B cell (primary cell): Measurements from ENCODE around the gene SLC44A4. TPM values are rescaled to one million over a fixed set of nuclear protein-coding genes. Genes with fewer than 3 reads are reported as not detected.
A peak's percentile ranks its signal among the peaks of the same experiment; 100 is the strongest.
"Not testable (repeated sequence)": the region's sequence is repeated elsewhere in the genome, so short reads cannot be mapped to it uniquely, and the experiment has no call there.

Experiments used
- ATAC-seq: fragments of 200-7000 bp; cut with Tn5 transposase; one replicate; pipeline ENCODE4 v1.10.0; 2021; ENCODE audit warnings: low read depth, mild to moderate bottlenecking, moderate number of reproducible peaks, moderate library complexity
- CTCF ChIA-PET: fragments of 350-600 bp; sonication (Branson Sonifier 250); formaldehyde crosslinking; loops from one replicate; lab custom pipeline; 2021; ENCODE audit warnings: antibody characterized with exemption, inconsistent platforms; lab: Charles Lee
- POLR2A ChIA-PET: fragments of 350-600 bp; sonication (Branson Sonifier 250); formaldehyde crosslinking; loops from one replicate; lab custom pipeline; 2021; ENCODE audit warnings: antibody characterized with exemption; lab: Charles Lee
- DNase-seq: peaks from one replicate; pipeline ENCODE4 v3.0.0; 2013
- H2AFZ ChIP-seq: 2 replicates; pipeline ENCODE4 v1.6.1; 2012; ENCODE audit warnings: mild to moderate bottlenecking, low read depth, low read length; ENCODE audit not compliant: insufficient read depth, poor library complexity, severe bottlenecking
- H3K27ac ChIP-seq, 2 donors: 1 replicate in 1 of 2; 2 replicates in 1 of 2; pipeline ENCODE4 v1.5.1; 2012 to 2013; ENCODE audit warnings: low read length in 2 of 2, mild to moderate bottlenecking in 2 of 2, moderate library complexity in 1 of 2
- H3K27me3 ChIP-seq, 4 experiments: fragments of 200-600 bp in 1 of 4; sonication (generic) in 1 of 4; replicated peaks in 1 of 4; 1 replicate in 2 of 4; 2 replicates in 2 of 4; pipeline versions ENCODE4 v1.6.1 to v1.7.0; 2013 to 2016; ENCODE audit warnings: low read length in 3 of 4, mild to moderate bottlenecking in 2 of 4, mixed read lengths in 1 of 4, moderate library complexity in 1 of 4; ENCODE audit not compliant: insufficient read depth in 4 of 4, control insufficient read depth in 3 of 4; ENCODE audit errors: control extremely low read depth in 1 of 4
- H3K36me3 ChIP-seq, 2 experiments: replicated peaks in 1 of 2; 1 replicate in 1 of 2; 2 replicates in 1 of 2; pipeline versions ENCODE4 v1.6.1 to v1.7.1; 2013; ENCODE audit warnings: low read length in 1 of 2; ENCODE audit not compliant: insufficient read depth in 2 of 2, control insufficient read depth in 1 of 2; ENCODE audit errors: control extremely low read depth in 1 of 2, extremely low read depth in 1 of 2
- H3K4me1 ChIP-seq, 2 donors: fragments of 200-600 bp in 1 of 2; sonication (generic) in 1 of 2; 1 replicate in 1 of 2; 2 replicates in 1 of 2; pipeline versions ENCODE4 v1.5.1 to v1.6.1; 2013 to 2017; ENCODE audit warnings: low read length in 2 of 2; ENCODE audit not compliant: control insufficient read depth in 2 of 2, insufficient read depth in 2 of 2
- H3K4me2 ChIP-seq: replicated peaks from 2 replicates; pipeline ENCODE3; 2012; ENCODE audit warnings: mild to moderate bottlenecking, low read depth, low read length; ENCODE audit not compliant: poor library complexity, severe bottlenecking
- H3K4me3 ChIP-seq, 5 experiments: fragments of 200-600 bp in 1 of 5; sonication (generic) in 1 of 5; 1 replicate in 3 of 5; 2 replicates in 2 of 5; pipeline versions ENCODE4 v1.5.1 to v1.7.0; 2011 to 2016; ENCODE audit warnings: low read length in 4 of 5, mild to moderate bottlenecking in 4 of 5, low read depth in 2 of 5, control low read depth in 1 of 5, moderate library complexity in 1 of 5; ENCODE audit not compliant: insufficient read depth in 1 of 5; ENCODE audit errors: control extremely low read depth in 1 of 5, extremely low read depth in 1 of 5
- H3K79me2 ChIP-seq: fragments of 200-600 bp; sonication (generic); one replicate; pipeline ENCODE4 v1.6.0; 2016; ENCODE audit warnings: low read length; ENCODE audit not compliant: control insufficient read depth, insufficient read depth
- H3K9ac ChIP-seq: fragments of 200-600 bp; sonication (generic); 2 replicates; pipeline ENCODE4 v1.6.1; 2017; ENCODE audit warnings: mild to moderate bottlenecking, low read length, moderate library complexity
- H3K9me3 ChIP-seq, 3 donors: one replicate each; pipeline versions ENCODE4 v1.6.1 to v1.7.1; 2013; ENCODE audit warnings: low read length in 2 of 3; ENCODE audit not compliant: control insufficient read depth in 2 of 3, insufficient read depth in 1 of 3; ENCODE audit errors: control extremely low read depth in 1 of 3
- H4K20me1 ChIP-seq: 2 replicates; pipeline ENCODE4 v1.6.0; 2012; ENCODE audit warnings: mild to moderate bottlenecking, low read length; ENCODE audit not compliant: insufficient read depth, control insufficient read depth, poor library complexity, severe bottlenecking
- H3K27ac Mint-ChIP-seq: one replicate; pipeline ENCODE4 v1.8.0; 2021; ENCODE audit warnings: mixed read lengths
- H3K27me3 Mint-ChIP-seq: one replicate; pipeline ENCODE4 v1.8.0; 2021; ENCODE audit warnings: mixed read lengths
- H3K4me1 Mint-ChIP-seq: one replicate; pipeline ENCODE4 v1.8.0; 2021; ENCODE audit warnings: mixed read lengths
- H3K4me3 Mint-ChIP-seq: one replicate; pipeline ENCODE4 v1.8.0; 2021; ENCODE audit warnings: mixed read lengths
- H3K9me3 Mint-ChIP-seq: one replicate; pipeline ENCODE4 v1.8.0; 2022; ENCODE audit warnings: mixed read lengths; ENCODE audit not compliant: insufficient read depth
- EZH2 ChIP-seq: IDR thresholded peaks from 2 replicates; pipeline ENCODE4 v1.6.1; 2012; ENCODE audit warnings: borderline replicate concordance, low read depth, mild to moderate bottlenecking, moderate library complexity, low read length; ENCODE audit not compliant: insufficient read depth, poor library complexity, severe bottlenecking
- WGBS: methylation state at CpG from one replicate; pipeline ENCODE4 v1.1.5; 2013; ENCODE audit warnings: missing lambda C conversion rate; ENCODE audit not compliant: insufficient coverage; 5-methylcytosine and 5-hydroxymethylcytosine counted together
- intact Hi-C: fragments of 100-400 bp; cut with micrococcal nuclease; formaldehyde crosslinking; loops from one replicate; pipeline ENCODE4 v1.10.0; 2022
- polyA plus RNA-seq: library from polyadenylated mRNA; depleted of rRNA; stranded (reverse); fragments of >200 nt; gene quantifications from 2 replicates; pipeline ENCODE4 v1.2.3, GENCODE V29; 2012
- total RNA-seq, 2 donors: library from RNA; stranded (reverse); fragments of 120-200 nt in 1 of 2; gene quantifications; 1 replicate in 1 of 2; 2 replicates in 1 of 2; pipeline versions ENCODE4 v1.2.3 to v1.2.4, GENCODE V29; 2013 to 2022
- TF ChIP-seq, protein P1 (sequence below): fragments of 200-600 bp; IDR thresholded peaks from one replicate; pipeline ENCODE4 v1.8.0; 2022; ENCODE audit warnings: antibody characterized with exemption, mild to moderate bottlenecking

Gene SLC44A4
- total and polyA plus RNA-seq, 2 donors (not counting 1 experiment from before 2014, with no cell fraction given) = not detected

DNA sequence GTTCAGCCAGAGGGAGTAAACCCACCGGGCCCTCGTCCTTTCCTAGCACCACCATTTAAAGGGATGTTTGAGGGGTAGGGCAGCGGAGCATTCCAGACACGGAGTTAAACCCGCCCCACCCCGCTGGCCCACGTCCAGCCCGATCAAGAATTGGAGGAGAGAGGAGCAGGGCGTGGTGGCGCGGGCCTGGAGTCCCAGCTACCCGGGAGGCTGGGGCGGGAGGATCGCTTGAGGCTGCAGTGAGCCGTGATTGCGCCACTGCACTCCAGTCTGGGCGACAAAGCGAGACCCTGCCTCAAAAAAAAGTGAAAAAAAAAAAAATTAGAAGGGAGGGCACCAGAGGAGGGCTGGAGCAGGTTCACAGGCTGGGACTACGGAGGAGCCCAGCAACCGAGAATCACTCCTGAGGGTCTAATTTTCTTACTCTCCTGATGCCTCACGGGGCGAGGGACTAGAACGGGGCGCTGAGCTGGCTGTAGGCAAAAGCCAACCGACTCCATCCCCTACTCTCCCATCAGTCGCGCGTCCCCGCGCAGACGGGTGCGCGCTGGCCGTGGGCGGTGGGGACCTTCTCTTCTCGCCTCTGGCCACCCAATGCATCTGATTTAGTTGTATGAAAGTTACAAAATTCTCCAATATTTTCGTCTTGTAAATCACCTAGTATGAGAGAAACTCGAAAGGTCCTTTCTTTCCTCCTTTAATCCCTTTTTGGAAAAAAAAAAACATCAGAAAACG is 57.3 kb downstream of the SLC44A4 start:
- H2AFZ ChIP-seq = peak overlapping the region; percentile 84
- peak overlapping the region; percentile 77 to 78 for H3K27ac ChIP-seq
- peak; percentile 52 for ATAC-seq
- H3K79me2 ChIP-seq = no peaks in the 10 kb centered on the region
- H3K4me3 Mint-ChIP-seq = peak overlapping the region; percentile 89
- H3K9me3 ChIP-seq = no peaks in the 10 kb centered on the region
- peak overlapping the region; percentile 75 for H3K9ac ChIP-seq
- peak overlapping the region; percentile 98 for H3K27ac Mint-ChIP-seq
- peaks cover 29% of the 10 kb centered on the region for H3K4me1 Mint-ChIP-seq
- no peak for DNase-seq
- TF ChIP-seq, protein P1, sequence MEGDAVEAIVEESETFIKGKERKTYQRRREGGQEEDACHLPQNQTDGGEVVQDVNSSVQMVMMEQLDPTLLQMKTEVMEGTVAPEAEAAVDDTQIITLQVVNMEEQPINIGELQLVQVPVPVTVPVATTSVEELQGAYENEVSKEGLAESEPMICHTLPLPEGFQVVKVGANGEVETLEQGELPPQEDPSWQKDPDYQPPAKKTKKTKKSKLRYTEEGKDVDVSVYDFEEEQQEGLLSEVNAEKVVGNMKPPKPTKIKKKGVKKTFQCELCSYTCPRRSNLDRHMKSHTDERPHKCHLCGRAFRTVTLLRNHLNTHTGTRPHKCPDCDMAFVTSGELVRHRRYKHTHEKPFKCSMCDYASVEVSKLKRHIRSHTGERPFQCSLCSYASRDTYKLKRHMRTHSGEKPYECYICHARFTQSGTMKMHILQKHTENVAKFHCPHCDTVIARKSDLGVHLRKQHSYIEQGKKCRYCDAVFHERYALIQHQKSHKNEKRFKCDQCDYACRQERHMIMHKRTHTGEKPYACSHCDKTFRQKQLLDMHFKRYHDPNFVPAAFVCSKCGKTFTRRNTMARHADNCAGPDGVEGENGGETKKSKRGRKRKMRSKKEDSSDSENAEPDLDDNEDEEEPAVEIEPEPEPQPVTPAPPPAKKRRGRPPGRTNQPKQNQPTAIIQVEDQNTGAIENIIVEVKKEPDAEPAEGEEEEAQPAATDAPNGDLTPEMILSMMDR = no peak
- no peak for TF ChIP-seq EZH2
- H3K36me3 ChIP-seq = no peaks in the 10 kb centered on the region
- H3K9me3 Mint-ChIP-seq = no peaks in the 10 kb centered on the region
- H4K20me1 ChIP-seq = no peaks in the 10 kb centered on the region
- H3K27me3 ChIP-seq = no peaks in the 10 kb centered on the region
- POLR2A ChIA-PET = interaction anchor here (0.6 to 1.2 kb wide), 5 partner anchors 16 to 169 kb away, joined by 3 to 8 read pairs (median 5); partner anchors contain the start of genes BAG6 and VARS1
- H3K27me3 Mint-ChIP-seq = no peaks in the 10 kb centered on the region
- CTCF ChIA-PET = interaction anchor here (0.7 kb wide), 1 partner anchor 9 kb away, joined by 3 read pairs; no protein-coding TSS in a partner anchor
- WGBS = 16% methylated on average over 19 of the region's 39 CpGs
- H3K4me3 ChIP-seq = peak overlapping the region; percentile 59 to 79 (median 77)
- peaks cover 26 to 41% of the 10 kb centered on the region in 2 donors for H3K4me1 ChIP-seq
- intact Hi-C loops = no loop called here
- peak overlapping the region; percentile 83 for H3K4me2 ChIP-seq

DNA sequence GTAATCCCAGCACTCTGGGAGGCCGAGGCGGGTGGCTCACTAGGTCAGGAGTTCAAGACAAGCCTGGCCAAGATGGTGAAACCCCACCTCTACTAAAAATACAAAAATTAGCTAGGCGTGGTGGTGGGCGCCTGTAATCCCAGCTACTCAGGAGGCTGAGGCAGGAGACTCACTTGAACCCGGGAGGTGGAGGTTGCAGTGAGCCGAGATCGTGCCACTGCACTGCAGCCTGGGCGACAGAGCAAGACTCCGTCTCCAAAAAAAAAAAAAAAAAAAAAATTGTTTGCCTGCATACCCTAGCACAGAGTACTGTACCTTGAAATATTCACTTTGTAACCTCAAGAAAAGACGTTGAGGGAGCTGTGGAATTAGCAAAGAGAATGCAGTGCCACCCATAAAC is 58.4 kb downstream of the SLC44A4 start:
- ATAC-seq, H3K4me2 ChIP-seq, H3K27me3 ChIP-seq, H3K27ac Mint-ChIP-seq, H3K4me3 ChIP-seq, H3K9me3 Mint-ChIP-seq, intact Hi-C loops, DNase-seq, H3K79me2 ChIP-seq, H3K36me3 ChIP-seq, H3K9ac ChIP-seq, H3K9me3 ChIP-seq, H2AFZ ChIP-seq, H3K27me3 Mint-ChIP-seq, H3K27ac ChIP-seq, H4K20me1 ChIP-seq, H3K4me3 Mint-ChIP-seq: not testable (repeated sequence)
- peaks cover 24 to 33% of the 10 kb centered on the region in 2 donors for H3K4me1 ChIP-seq
- 96% methylated on average over 7 of the region's 10 CpGs for WGBS
- peaks cover 25% of the 10 kb centered on the region for H3K4me1 Mint-ChIP-seq
- POLR2A ChIA-PET = interaction anchor here (0.7 kb wide), 1 partner anchor 90 kb away, joined by 11 read pairs; no protein-coding TSS in a partner anchor
- CTCF ChIA-PET = interaction anchor here (0.9 to 1.5 kb wide), 3 partner anchors 68 to 93 kb away, joined by 3 to 7 read pairs (median 4); no protein-coding TSS in a partner anchor
